Caco-2 (cell line): ENCODE data around the gene TAS2R31. TPM values are rescaled to one million over a fixed set of nuclear protein-coding genes. Genes with fewer than 3 reads are reported as not detected.

Experiments used
- BruUV-seq: library from RNA; stranded (reverse); fragments of 400-500 nt; replicated peaks from 2 replicates; lab custom pipeline; 2021; lab: Mats Ljungman, UMichigan
- CTCF ChIA-PET: fragments of 300-600 bp; sonication (Branson Sonifier 250); formaldehyde crosslinking; loops from one replicate; lab custom pipeline; 2022; ENCODE audit warnings: antibody characterized with exemption; lab: Charles Lee
- POLR2A ChIA-PET: fragments of 300-600 bp; sonication (Branson Sonifier 250); formaldehyde crosslinking; loops from one replicate; lab custom pipeline; 2022; ENCODE audit warnings: antibody characterized with exemption; lab: Charles Lee
- DNase-seq, 2 experiments: peaks; one replicate each; pipeline versions ENCODE4 v3.0.0 to v3.0.0-alpha.2; 2020 to 2022
- H3K27me3 ChIP-seq: replicated peaks from 2 replicates; pipeline ENCODE4 v1.6.0; 2011; ENCODE audit warnings: low read length; ENCODE audit not compliant: control insufficient read depth, insufficient read depth
- H3K36me3 ChIP-seq: 2 replicates; pipeline ENCODE4 v1.5.1; 2011; ENCODE audit warnings: low read length; ENCODE audit not compliant: control insufficient read depth, insufficient read depth
- H3K4me1 ChIP-seq: fragments of 250-450 bp; sonication (Bioruptor Pico); 2 replicates; pipeline ENCODE4 v1.5.1; 2020; ENCODE audit warnings: mild to moderate bottlenecking
- H3K4me3 ChIP-seq: 2 replicates; pipeline ENCODE4 v1.5.1; 2011; ENCODE audit warnings: low read depth, mild to moderate bottlenecking, control low read depth, low read length
- H3K9me3 ChIP-seq: fragments of 250-450 bp; sonication (Bioruptor Pico); 2 replicates; pipeline ENCODE4 v1.5.1; 2020; ENCODE audit warnings: mild to moderate bottlenecking, moderate library complexity
- H3K27ac Mint-ChIP-seq: one replicate; pipeline ENCODE4 v1.8.0; 2022; ENCODE audit warnings: mixed read lengths; ENCODE audit not compliant: unreplicated experiment
- H3K27me3 Mint-ChIP-seq: one replicate; pipeline ENCODE4 v1.8.0; 2022; ENCODE audit warnings: mixed read lengths; ENCODE audit not compliant: insufficient read depth, unreplicated experiment
- H3K36me3 Mint-ChIP-seq: one replicate; pipeline ENCODE4 v1.8.0; 2022; ENCODE audit warnings: mild to moderate bottlenecking, mixed read lengths; ENCODE audit not compliant: insufficient read depth, unreplicated experiment
- H3K4me1 Mint-ChIP-seq: one replicate; pipeline ENCODE4 v1.8.0; 2022; ENCODE audit warnings: low read depth, mixed read lengths; ENCODE audit not compliant: unreplicated experiment
- H3K4me3 Mint-ChIP-seq: one replicate; pipeline ENCODE4 v1.8.0; 2022; ENCODE audit warnings: mild to moderate bottlenecking, moderate library complexity, mixed read lengths; ENCODE audit not compliant: unreplicated experiment
- H3K9me3 Mint-ChIP-seq: one replicate; pipeline ENCODE4 v1.8.0; 2022; ENCODE audit warnings: mixed read lengths; ENCODE audit not compliant: unreplicated experiment
- CTCF ChIP-seq, 2 experiments: fragments of 200-600 bp in 1 of 2; IDR thresholded peaks; 1 replicate in 1 of 2; 2 replicates in 1 of 2; pipeline versions ENCODE4 v1.5.1 to v1.8.0; 2011 to 2022; ENCODE audit warnings: antibody characterized with exemption in 1 of 2, control low read depth in 1 of 2, inconsistent platforms in 1 of 2, low read depth in 1 of 2, low read length in 1 of 2, mild to moderate bottlenecking in 1 of 2, moderate library complexity in 1 of 2; ENCODE audit not compliant: insufficient read depth in 1 of 2, severe bottlenecking in 1 of 2, unreplicated experiment in 1 of 2
- intact Hi-C: fragments of 100-400 bp; cut with micrococcal nuclease; formaldehyde crosslinking; loops from one replicate; pipeline ENCODE4 v1.10.0; 2022; ENCODE audit not compliant: unreplicated experiment
- total RNA-seq: library from RNA; stranded (reverse); gene quantifications from 2 replicates; pipeline ENCODE4 v1.2.3, GENCODE V29; 2022

The TAS2R31 gene
- total RNA-seq, 1 experiment from 2014 or later, result 4.3 TPM

- Mint-ChIP-seq H3K27me3 (no peaks in the 10 kb centered on the region), H3K4me3 (no peak overlapping the region), H3K9me3 (peaks cover 16% of the 10 kb centered on the region), H3K27ac (no peak overlapping the region), H3K36me3 (no peaks in the 10 kb centered on the region), H3K4me1 (no peaks in the 10 kb centered on the region)
- no peaks in the 10 kb centered on the region; the same call in 1 of the 2 replicates for H3K36me3 ChIP-seq
- H3K4me1 ChIP-seq, result no peaks in the 10 kb centered on the region
- H3K9me3 ChIP-seq, result no peaks in the 10 kb centered on the region
- ChIA-PET POLR2A (no interaction called here), CTCF (no interaction called here)
- no peak for TF ChIP-seq CTCF (IDR thresholded peaks at IDR 0.05; ENCODE audit: insufficient read depth in 1 of 2, low read depth in 1 of 2, low read length in 1 of 2, severe bottlenecking in 1 of 2, unreplicated experiment in 1 of 2)
- no peak for DNase-seq
- BruUV-seq, result no TSS peak
- H3K4me3 ChIP-seq, result no peak overlapping the region
- no peaks in the 10 kb centered on the region for H3K27me3 ChIP-seq
- intact Hi-C loops, result no loop called here
Measured at GRCh38 chr12:10989107-10989506, 42.1 kb downstream of the TAS2R31 start.

- Mint-ChIP-seq H3K9me3 (peaks cover 16% of the 10 kb centered on the region), H3K27me3 (no peaks in the 10 kb centered on the region), H3K4me1 (no peaks in the 10 kb centered on the region), H3K36me3 (peaks cover 6% of the 10 kb centered on the region), H3K27ac (no peak within 1 kb of the TSS), H3K4me3 (no peak within 1 kb of the TSS)
- Histone ChIP-seq H3K27me3 (no peaks in the 10 kb centered on the region), H3K4me3 (no peak within 1 kb of the TSS), H3K36me3 (no peaks in the 10 kb centered on the region), H3K4me1 (no peaks in the 10 kb centered on the region), H3K9me3 (no peaks in the 10 kb centered on the region)
- no peak for DNase-seq
- intact Hi-C loops, result no loop called here
- no peak for TF ChIP-seq CTCF (IDR thresholded peaks at IDR 0.05; ENCODE audit: insufficient read depth in 1 of 2, low read depth in 1 of 2, low read length in 1 of 2, severe bottlenecking in 1 of 2, unreplicated experiment in 1 of 2)
- BruUV-seq, result no TSS peak
- ChIA-PET CTCF (no interaction called here), POLR2A (no interaction called here)
Measured at GRCh38 chr12:10986812-10987211, 44.4 kb downstream of the TAS2R31 start, which contains the start of gene TAS2R50. TAS2R50 (minus strand) TSS chr12:10986912; CDS start chr12:10986860, 52 bp downstream.

- no peak for DNase-seq
- Mint-ChIP-seq H3K4me3 (no peak overlapping the region), H3K9me3 (no peaks in the 10 kb centered on the region), H3K36me3 (peaks cover 6% of the 10 kb centered on the region), H3K27ac (no peak overlapping the region), H3K4me1 (no peaks in the 10 kb centered on the region), H3K27me3 (no peaks in the 10 kb centered on the region)
- Histone ChIP-seq H3K27me3 (no peaks in the 10 kb centered on the region), H3K4me1 (no peaks in the 10 kb centered on the region), H3K9me3 (no peaks in the 10 kb centered on the region), H3K36me3 (no peaks in the 10 kb centered on the region), H3K4me3 (no peak overlapping the region)
- POLR2A ChIA-PET, result no interaction called here
- TF ChIP-seq CTCF (IDR thresholded peaks at IDR 0.05; ENCODE audit: insufficient read depth in 1 of 2, low read depth in 1 of 2, low read length in 1 of 2, severe bottlenecking in 1 of 2, unreplicated experiment in 1 of 2), result no peak
- intact Hi-C loops, result no loop called here
- CTCF ChIA-PET, result no interaction called here
- no TSS peak for BruUV-seq
Measured at GRCh38 chr12:10982244-10982643, 49.0 kb downstream of the TAS2R31 start.

Other genes starting within 250 kb of the TAS2R31 start
- not detected in 2 replicates for gene TAS2R7, start 228.8 kb downstream of the TAS2R31 start, total RNA-seq
- gene TAS2R8, start 224.1 kb downstream of the TAS2R31 start, total RNA-seq, result not detected in 2 replicates
- not detected in 2 replicates for gene TAS2R9, start 221.2 kb downstream of the TAS2R31 start, total RNA-seq
- gene TAS2R10, start 205.0 kb downstream of the TAS2R31 start, total RNA-seq, result 0.29 and 0.30 TPM in 2 replicates
- 6.8 and 8.4 TPM in 2 replicates for gene PRR4, start 181.9 kb downstream of the TAS2R31 start, total RNA-seq
- 21.2 and 24.4 TPM in 2 replicates for gene PRH1, start 147.2 kb downstream of the TAS2R31 start, total RNA-seq
- gene TAS2R13, start 121.8 kb downstream of the TAS2R31 start, total RNA-seq, result 1.6 and 2.0 TPM in 2 replicates
- gene PRH2, start 102.2 kb downstream of the TAS2R31 start, total RNA-seq, result 0.93 TPM in 1 of 2 replicates, not detected in the other
- gene TAS2R14, start 92.1 kb downstream of the TAS2R31 start, total RNA-seq, result 2.7 and 3.1 TPM in 2 replicates
- 2.0 and 2.2 TPM in 2 replicates for gene TAS2R50, start 44.5 kb downstream of the TAS2R31 start, total RNA-seq
- gene TAS2R20, start 33.1 kb downstream of the TAS2R31 start, total RNA-seq, result 2.2 and 3.8 TPM in 2 replicates
- 4.8 and 5.7 TPM in 2 replicates for gene TAS2R19, start 8.8 kb downstream of the TAS2R31 start, total RNA-seq
- gene TAS2R46, start 30.9 kb upstream of the TAS2R31 start, total RNA-seq, result 2.3 and 3.8 TPM in 2 replicates
- gene TAS2R43, start 60.9 kb upstream of the TAS2R31 start, total RNA-seq, result not detected in 2 replicates
- 3.8 and 5.8 TPM in 2 replicates for gene TAS2R30, start 103.2 kb upstream of the TAS2R31 start, total RNA-seq
- 22.4 and 24.9 TPM in 2 replicates for gene SMIM10L1, start 139.8 kb upstream of the TAS2R31 start, total RNA-seq
- gene TAS2R42, start 155.5 kb upstream of the TAS2R31 start, total RNA-seq, result not detected in 2 replicates
- gene PRB3, start 238.3 kb upstream of the TAS2R31 start, total RNA-seq, result not detected in 2 replicates